ENCODE measurements around the gene SLC35F2. TPM values are rescaled to one million over a fixed set of nuclear protein-coding genes. Genes with fewer than 3 reads are reported as not detected.

The SLC35F2 gene
- total RNA-seq, 2 donors from 2014 or later: 15.0 to 18.3 TPM

DNA sequence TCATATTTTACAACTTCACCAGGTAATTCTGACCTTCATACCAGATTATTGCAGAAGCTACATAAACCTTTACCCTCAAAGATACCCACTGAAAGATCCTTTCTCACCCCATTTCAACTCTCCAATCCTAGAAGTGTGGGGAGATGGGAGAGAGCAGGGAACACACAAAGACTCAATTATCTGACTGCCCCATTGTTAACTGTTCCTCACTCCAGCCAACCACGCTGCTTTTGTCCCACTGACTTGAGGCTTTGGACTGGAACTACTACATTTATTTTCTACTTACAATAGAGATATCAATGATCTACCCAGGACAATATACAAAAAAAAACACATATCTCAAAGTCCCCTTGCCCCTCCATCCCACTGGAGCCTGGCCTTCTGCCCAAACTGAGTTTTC, 102.0 kb downstream of the SLC35F2 start:
- H3K4me3 Mint-ChIP-seq: no peak overlapping the region
- peaks cover 12 to 51% of the 10 kb centered on the region in 2 donors for H3K27me3 Mint-ChIP-seq
- H3K4me1 Mint-ChIP-seq (ENCODE audit: low read depth in 2 of 2): no peaks in the 10 kb centered on the region
- no peaks in the 10 kb centered on the region for H3K36me3 Mint-ChIP-seq
- ATAC-seq (no peak), DNase-seq (ENCODE audit: low spot score) (no peak)
- no peak overlapping the region for H3K27ac Mint-ChIP-seq
- no peaks in the 10 kb centered on the region for H3K9me3 Mint-ChIP-seq

DNA sequence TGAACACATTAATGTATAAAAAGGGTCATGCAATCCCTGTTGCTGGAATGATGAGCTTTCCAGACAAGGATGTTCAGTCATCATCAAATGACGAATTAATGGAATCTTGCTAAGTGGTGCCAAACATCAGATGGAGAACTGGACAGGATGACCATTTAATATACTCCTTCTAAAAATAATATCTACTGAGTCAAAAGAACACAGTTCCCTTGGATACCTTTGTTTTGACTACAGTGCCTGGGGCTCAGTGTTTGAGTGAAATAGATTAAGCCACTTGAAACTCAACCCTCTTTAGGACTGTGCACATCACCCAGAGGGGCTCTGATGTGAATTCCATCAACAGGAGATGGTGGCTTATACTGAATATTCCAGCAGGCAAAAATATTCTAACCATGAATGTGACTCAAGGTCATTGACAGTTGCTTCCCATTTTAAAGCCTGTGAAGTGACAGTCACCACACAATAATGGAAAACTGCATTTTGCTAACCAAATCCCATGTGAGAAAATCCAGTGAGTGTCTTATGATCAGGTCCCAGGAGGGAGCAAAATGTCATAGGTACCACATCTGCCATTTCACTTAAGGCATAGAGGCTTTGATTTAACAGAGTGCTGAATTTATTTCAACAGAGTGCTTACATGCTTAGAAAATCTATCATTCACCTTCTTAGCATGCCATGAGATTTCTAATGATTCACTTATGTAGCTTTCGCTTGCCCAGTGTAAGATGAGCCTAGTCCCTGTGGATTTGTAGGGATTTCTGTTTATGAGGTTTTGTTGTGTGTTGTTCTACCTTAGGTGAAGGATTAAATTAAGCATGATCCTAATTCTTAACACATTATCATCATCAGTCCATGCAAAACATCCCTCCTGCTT, 105.4 kb downstream of the SLC35F2 start:
- H3K4me1 Mint-ChIP-seq (ENCODE audit: low read depth in 2 of 2): no peaks in the 10 kb centered on the region
- no peak for DNase-seq (ENCODE audit: low spot score)
- H3K27ac Mint-ChIP-seq: no peak overlapping the region
- H3K27me3 Mint-ChIP-seq: peaks cover 8 to 39% of the 10 kb centered on the region in 2 donors
- no peak overlapping the region for H3K4me3 Mint-ChIP-seq
- no peak for ATAC-seq
- no peaks in the 10 kb centered on the region for H3K36me3 Mint-ChIP-seq
- no peaks in the 10 kb centered on the region for H3K9me3 Mint-ChIP-seq

GRCh38 chr11:107752508-107752907, 106.1 kb downstream of the SLC35F2 start:
- Mint-ChIP-seq H3K36me3 (no peaks in the 10 kb centered on the region), H3K4me3 (no peak overlapping the region), H3K27me3 (peaks cover 7 to 39% of the 10 kb centered on the region in 2 donors), H3K27ac (no peak overlapping the region), H3K9me3 (no peaks in the 10 kb centered on the region), H3K4me1 (ENCODE audit: low read depth in 2 of 2) (no peaks in the 10 kb centered on the region)
- no peak for ATAC-seq
- no peak for DNase-seq (ENCODE audit: low spot score)

DNA sequence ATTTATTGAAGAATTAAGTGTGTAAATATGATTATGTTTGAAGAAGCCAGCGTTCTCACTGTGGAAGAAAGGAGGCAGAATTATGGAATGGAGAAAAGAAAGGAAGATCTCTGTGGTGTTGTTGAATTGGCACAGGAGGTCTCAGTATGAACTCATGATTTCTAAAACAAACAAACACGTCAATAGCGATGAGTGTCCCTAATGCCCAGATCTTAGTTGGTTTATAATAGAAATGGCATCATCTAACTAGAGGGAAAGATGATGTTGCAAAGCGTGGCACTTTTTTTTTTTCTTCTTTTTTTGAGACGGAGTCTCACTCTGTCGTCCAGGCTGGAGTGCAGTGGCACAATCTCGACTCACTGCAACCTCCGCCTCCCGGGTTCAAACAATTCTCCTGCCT, 107.5 kb downstream of the SLC35F2 start:
- Mint-ChIP-seq H3K4me1 (ENCODE audit: low read depth in 2 of 2) (no peaks in the 10 kb centered on the region), H3K27me3 (peaks cover 3 to 25% of the 10 kb centered on the region in 2 donors), H3K4me3 (no peak overlapping the region), H3K9me3 (no peaks in the 10 kb centered on the region), H3K36me3 (no peaks in the 10 kb centered on the region), H3K27ac (no peak overlapping the region)
- DNase-seq (ENCODE audit: low spot score) (no peak), ATAC-seq (no peak)

- no peak overlapping the region for H3K27ac Mint-ChIP-seq
- ATAC-seq (no peak), DNase-seq (ENCODE audit: low spot score) (no peak)
- no peaks in the 10 kb centered on the region for H3K36me3 Mint-ChIP-seq
- H3K9me3 Mint-ChIP-seq: no peaks in the 10 kb centered on the region
- no peak overlapping the region for H3K4me3 Mint-ChIP-seq
- no peaks in the 10 kb centered on the region for H3K4me1 Mint-ChIP-seq (ENCODE audit: low read depth in 2 of 2)
- H3K27me3 Mint-ChIP-seq: peaks cover 4 to 27% of the 10 kb centered on the region in 2 donors
These were observed 108.3 kb downstream of the SLC35F2 start for GRCh38 chr11:107750313-107750712.

DNA sequence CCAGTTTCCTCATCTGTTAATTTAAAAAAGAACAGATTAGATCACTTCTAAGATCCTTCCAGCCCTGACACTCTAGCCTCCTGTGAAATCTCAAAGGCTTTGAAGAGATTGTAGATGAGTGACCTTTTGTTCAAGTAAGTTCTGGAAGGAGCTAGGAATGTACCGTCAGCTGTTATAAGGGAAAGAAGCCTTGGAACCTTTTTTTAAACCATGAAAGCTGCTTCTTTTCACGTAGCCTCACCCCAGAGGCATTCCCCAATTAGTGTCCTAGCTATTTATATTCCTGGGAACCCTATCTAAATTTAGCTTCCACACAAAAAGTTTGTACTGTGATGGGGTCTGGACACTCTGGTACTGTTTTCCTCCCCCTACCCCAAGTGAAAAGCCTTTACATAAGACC, 111.0 kb downstream of the SLC35F2 start:
- Mint-ChIP-seq H3K4me3 (no peak overlapping the region), H3K36me3 (no peaks in the 10 kb centered on the region), H3K27ac (no peak overlapping the region), H3K4me1 (ENCODE audit: low read depth in 2 of 2) (no peaks in the 10 kb centered on the region), H3K27me3 (peaks cover 12 to 29% of the 10 kb centered on the region in 2 donors), H3K9me3 (no peaks in the 10 kb centered on the region)
- DNase-seq (ENCODE audit: low spot score) (no peak), ATAC-seq (no peak)

DNA sequence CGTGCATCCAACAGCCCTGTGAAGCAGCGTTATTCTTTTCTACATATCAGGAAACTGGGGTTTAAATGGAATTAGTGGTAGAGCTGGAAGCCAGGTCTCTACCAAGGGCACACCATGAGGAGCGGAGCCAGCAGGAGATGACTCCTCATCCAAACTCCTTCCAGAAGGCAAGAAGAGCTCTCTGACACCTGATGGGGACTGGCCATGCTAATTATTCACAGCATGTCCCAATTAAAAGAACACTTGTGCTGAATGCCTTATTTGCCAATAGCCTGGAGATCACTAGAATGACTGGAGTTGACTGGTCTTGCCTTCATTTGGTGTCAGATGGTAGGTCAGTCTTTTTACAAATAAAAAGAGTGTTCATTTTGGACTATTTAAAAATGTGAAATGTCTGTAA, 113.9 kb downstream of the SLC35F2 start:
- Mint-ChIP-seq H3K27ac (no peak overlapping the region), H3K36me3 (no peaks in the 10 kb centered on the region), H3K4me3 (no peak overlapping the region), H3K9me3 (no peaks in the 10 kb centered on the region), H3K27me3 (peaks cover 16 to 39% of the 10 kb centered on the region in 2 donors), H3K4me1 (ENCODE audit: low read depth in 2 of 2) (no peaks in the 10 kb centered on the region)
- DNase-seq (ENCODE audit: low spot score): no peak
- no peak for ATAC-seq

DNA sequence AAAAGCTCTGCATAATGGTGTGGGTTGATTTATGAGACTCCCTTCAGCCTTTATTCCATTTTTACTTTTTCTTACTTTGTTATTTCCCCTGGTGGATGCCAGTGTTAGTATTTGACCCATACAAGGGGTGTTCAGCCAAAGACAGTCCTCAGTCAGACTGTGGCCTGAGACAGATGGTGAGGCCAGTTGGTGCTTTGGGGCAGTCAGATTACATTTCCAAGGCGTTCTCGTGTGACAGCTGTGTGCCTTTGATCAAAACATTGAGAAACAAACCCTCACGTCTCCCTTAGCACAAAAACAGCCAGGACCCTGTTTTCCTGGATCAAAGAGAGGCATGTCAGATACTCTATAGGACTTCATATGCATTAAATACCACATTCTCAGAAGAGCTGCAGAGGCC, 115.4 kb downstream of the SLC35F2 start:
- Mint-ChIP-seq H3K27me3 (peaks cover 18 to 51% of the 10 kb centered on the region in 2 donors), H3K4me3 (no peak overlapping the region), H3K9me3 (no peaks in the 10 kb centered on the region), H3K36me3 (no peaks in the 10 kb centered on the region), H3K4me1 (ENCODE audit: low read depth in 2 of 2) (no peaks in the 10 kb centered on the region), H3K27ac (no peak overlapping the region)
- no peak for ATAC-seq
- DNase-seq (ENCODE audit: low spot score): no peak

GRCh38 chr11:107741044-107741823, 117.4 kb downstream of the SLC35F2 start:
- ATAC-seq (peak; percentile 24 to 49), DNase-seq (ENCODE audit: low spot score) (no peak)
- Mint-ChIP-seq H3K27ac (no peak overlapping the region), H3K36me3 (no peaks in the 10 kb centered on the region), H3K4me1 (ENCODE audit: low read depth in 2 of 2) (no peaks in the 10 kb centered on the region), H3K4me3 (no peak overlapping the region), H3K9me3 (no peaks in the 10 kb centered on the region), H3K27me3 (peaks cover 18 to 44% of the 10 kb centered on the region in 2 donors)

Other genes starting within 250 kb of the SLC35F2 start
- not detected for gene SLN, start 146.7 kb downstream of the SLC35F2 start, total RNA-seq
- gene RAB39A, start 69.7 kb upstream of the SLC35F2 start, total RNA-seq: under 1 TPM; 0.19 to 0.53 TPM
- gene CUL5, start 150.1 kb upstream of the SLC35F2 start, total RNA-seq: 10 to 100 TPM; 29.9 to 51.9 TPM

Measured in natural killer cell treated with Interleukin-12 subunit alpha and Interleukin-12 subunit beta and Interleukin-15 and Interleukin-18, amount 100 ng/mL, for 72 hours (primary cell).